HG02885 (cell line): Measurements from ENCODE around the gene KIF13A.
"Not testable (repeated sequence)": the region's sequence is repeated elsewhere in the genome, so short reads cannot be mapped to it uniquely, and the experiment has no call there.

Source experiments
- ATAC-seq: cut with Tn5 transposase; IDR thresholded peaks from one replicate; pipeline ENCODE4 v1.9.1; 2021; ENCODE audit warnings: mild to moderate bottlenecking; ENCODE audit not compliant: unreplicated experiment, poor library complexity

Gene KIF13A

GRCh38 chr6:17987447-17987696, at the start of gene KIF13A:
TSS of gene KIF13A (minus strand) at chr6:17987635. CDS start at chr6:17987463, 172 bp downstream.
- ATAC-seq, result no peak

GRCh38 chr6:18036781-18037180, 49.3 kb upstream of the KIF13A start:
- ATAC-seq, result no peak

DNA sequence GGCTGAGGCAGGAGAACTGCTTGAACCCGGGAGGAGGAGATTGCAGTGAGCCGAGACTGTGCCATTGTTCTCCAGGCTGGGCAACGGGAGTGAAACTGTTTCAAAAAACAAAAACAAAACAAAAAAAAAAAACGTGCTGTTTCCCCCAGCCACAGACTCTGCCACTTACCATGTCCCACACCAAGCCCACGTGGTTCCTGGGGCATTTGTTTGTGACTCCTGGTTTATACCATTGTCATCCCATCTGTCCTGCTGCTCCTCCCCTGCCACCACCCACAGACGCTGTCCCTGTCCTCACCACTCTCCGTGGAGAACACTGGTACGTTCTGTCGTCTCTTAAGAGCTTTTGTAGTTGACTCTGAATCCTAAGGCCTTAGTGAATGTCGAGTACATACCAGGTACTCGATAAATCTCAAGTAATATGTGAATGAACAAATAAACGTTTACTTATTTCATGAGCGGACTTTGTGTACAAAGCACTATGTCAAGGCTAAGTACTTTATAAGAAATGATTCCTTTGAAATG, 48.0 kb upstream of the KIF13A start:
- ATAC-seq, result no peak

- no peak for ATAC-seq
These were observed 47.4 kb upstream of the KIF13A start for GRCh38 chr6:18034798-18035202.

GRCh38 chr6:18031680-18032256, 44.3 kb upstream of the KIF13A start:
- no peak for ATAC-seq

DNA sequence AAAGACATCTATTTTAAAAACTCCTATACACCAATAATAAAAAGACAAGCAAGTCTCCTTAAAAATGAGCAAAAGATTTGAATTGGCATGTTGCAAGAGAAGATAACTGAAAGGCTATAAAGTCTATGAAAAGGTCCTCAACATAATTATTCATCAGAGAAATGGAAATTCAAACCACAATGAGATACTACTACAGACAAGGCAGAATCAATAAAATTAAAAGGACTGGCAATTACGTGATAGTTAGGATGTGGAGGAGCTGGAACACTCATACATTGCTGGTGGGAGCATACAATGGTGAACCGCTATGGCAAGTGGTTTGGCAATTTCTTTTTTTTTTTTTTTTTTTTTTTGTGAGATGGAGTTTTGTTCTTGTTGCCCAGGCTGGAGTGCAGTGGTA, 43.8 kb upstream of the KIF13A start:
- no peak for ATAC-seq

GRCh38 chr6:18028332-18028731, 40.9 kb upstream of the KIF13A start:
- ATAC-seq, result no peak

DNA sequence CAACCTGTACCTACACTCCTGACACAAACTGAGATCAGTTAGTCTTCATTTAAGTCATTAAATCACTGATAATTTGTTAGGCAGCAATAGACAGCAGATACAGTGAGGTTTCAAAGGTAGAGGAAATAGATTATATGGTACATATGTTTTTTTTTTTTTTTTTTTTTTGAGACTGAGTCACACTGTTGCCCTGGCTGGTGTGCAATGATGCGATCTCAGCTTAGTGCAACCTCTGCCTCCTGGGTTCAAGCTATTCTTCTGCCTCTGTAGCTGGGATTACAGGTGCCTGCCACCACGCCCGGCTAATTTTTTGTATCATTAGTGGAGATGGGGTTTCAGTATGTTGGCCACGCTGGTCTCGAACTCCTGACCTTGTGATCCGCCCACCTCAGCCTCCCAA, 38.2 kb upstream of the KIF13A start:
- ATAC-seq, result no peak

GRCh38 chr6:18024876-18025275, 37.4 kb upstream of the KIF13A start:
- no peak for ATAC-seq

- no peak for ATAC-seq
These were observed 36.5 kb upstream of the KIF13A start for GRCh38 chr6:18023891-18024290.

GRCh38 chr6:18022398-18023231, 35.2 kb upstream of the KIF13A start:
- no peak for ATAC-seq

GRCh38 chr6:18021166-18021850, 33.9 kb upstream of the KIF13A start:
- no peak for ATAC-seq

DNA sequence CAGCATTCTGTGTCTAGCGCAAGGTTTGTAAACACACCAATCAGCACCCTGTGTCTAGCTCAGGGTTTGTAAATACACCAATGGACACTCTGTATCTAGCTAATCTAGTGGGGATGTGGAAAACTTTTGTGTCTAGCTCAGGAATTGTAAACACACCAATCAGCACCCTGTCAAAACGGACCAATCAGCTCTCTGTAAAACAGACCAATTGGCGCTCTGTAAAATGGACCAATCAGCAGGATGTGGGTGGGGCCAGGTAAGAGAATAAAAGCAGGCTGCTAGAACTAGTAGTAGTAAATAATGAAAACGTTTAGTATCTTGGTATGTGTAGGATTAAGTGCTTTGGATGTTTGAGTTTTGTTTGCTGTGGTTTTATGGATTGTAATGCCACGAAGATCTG, 33.1 kb upstream of the KIF13A start:
- ATAC-seq, result not testable (repeated sequence)

DNA sequence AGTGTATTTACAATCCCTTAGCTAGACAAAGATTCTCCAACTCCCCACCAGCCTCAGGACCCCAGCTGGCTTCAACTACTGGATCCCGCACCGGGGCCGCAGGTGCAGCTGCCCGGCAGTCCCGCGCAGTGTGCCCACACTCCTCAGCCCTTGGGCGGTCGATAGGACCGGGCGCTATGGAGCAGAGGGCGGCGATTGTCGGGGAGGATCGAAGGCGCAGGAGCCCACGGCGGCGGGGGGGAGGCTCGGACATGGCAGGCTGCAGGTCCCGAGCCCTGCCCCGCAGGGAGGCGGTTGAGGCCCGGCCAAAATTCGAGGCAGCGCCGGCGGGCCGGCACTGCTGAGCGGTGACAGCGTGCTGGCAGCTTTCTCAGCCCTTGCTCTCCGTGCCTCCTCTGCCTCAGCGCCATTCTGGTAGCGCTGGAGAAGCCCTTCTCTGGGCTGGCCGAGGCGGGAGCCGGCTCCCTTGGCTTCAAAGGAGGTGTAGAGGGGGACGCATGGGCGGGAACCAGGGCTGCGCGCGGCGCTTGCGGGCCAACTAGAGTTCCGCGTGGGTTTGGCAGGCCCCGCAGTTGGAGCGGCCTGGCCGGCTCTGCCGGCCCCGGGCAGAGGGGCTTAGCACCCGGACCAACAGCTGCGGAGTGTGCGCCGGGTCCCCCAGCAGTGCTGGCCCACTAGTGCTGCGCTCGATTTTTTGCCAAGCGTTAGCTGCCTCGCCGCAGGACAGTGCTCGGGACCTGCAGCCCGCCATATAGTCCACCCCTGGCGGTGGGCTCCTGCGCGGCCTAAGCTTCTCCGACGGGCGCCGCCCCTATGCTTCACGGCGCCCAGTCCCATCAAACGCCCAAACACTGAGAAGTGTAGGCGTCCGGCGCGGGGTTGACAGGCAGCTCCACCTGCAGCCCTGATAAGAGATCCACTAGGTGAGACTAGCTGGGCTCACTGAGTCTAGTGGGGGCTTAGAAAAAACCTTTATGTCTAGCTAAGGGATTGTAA, 32.4 kb upstream of the KIF13A start:
- no peak for ATAC-seq

DNA sequence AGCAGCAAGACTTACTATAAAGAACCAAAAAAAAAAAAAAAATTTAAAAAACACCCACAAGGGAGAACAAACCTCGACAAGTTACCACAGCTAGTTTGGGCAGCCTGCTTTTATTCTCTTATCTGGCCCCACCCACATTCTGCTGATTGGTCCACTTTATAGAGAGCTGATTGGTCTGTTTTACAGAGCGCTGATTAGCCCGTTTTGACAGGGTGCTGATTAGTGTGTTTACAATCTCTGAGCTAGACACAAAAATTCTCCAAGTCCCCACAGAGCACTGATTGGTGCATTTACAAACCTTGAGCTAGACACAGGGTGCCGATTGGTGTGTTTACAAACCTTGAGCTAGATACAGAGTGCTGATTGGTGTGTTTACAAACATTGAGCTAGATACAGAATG, 31.7 kb upstream of the KIF13A start:
- ATAC-seq, result not testable (repeated sequence)

DNA sequence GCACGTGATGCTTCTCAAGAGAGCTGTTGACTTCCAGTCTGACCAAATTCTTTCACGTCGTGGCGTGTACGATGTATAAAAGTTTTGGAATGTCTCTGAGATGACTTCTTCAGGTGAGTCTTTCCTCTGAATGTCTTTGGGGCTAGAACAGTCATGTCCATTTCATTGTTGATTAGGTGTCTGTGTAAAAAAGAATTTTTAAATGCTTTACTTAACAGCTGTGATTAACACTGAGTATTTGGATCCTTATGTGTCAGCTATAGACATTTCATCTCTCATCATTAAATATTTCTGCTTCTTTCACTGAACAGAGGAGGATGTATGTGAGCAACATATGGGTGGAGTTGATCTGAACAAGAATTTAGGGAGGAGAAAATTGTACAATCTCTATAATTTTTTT, 29.3 kb upstream of the KIF13A start:
- no peak for ATAC-seq

DNA sequence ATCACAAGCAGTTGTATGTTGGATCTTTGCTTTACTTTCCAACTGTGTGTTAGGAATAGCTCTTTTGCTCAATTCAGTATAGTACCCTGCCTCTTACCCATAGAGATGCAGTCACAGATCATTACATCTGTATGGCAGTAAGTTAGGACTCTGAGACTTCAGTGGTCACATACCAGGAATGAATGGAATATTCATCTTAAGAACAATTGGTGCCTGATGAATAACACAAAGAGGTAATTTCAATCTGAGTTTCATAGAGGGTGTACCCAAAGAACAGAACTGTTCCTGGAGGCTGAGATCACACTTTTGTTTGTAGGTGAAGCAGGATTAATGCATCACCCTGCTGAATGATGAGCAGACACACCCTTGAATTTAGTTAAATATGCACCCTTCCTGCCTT, 28.7 kb upstream of the KIF13A start:
- ATAC-seq, result no peak

- ATAC-seq, result no peak
These were observed 23.9 kb upstream of the KIF13A start for GRCh38 chr6:18011287-18011686.

- ATAC-seq, result not testable (repeated sequence)
These were observed 23.1 kb upstream of the KIF13A start for GRCh38 chr6:18010540-18010939.

DNA sequence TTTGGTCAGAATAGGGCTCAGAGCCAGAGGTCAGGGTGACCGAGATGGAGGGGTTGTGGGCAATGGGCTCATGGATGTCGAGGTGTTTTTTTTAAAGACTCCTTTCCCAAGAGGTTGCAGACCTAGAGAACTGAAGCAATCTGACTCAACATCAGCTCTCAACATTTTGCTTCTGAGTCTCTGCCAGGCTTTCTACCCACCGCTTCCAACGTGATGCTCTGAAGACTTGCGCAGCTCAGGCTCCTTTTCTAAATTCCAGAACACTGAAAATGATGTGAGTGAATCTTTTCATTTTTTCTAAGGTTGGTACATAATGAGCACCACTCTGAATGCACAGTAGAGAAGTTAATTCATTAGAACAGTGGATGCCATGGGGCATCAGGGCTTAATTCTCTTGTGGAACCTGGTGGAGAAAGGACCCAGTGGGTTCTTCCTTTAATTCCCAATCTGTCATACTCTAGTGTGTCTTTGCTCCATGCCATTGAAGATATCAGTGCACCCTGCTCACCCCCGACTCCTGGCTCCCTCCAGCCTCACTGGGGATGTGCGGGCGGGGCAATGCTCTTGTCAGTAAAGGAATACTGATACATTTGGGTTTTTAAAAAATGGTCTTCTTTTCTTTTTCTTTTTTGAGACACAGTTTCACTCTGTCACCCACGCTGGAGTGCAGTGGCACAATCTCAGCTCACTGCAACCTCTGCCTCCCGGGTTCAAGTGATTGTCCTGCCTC, 17.0 kb upstream of the KIF13A start:
- no peak for ATAC-seq
